ENCODE measurements around the gene RXRB. TPM values are rescaled to one million over a fixed set of nuclear protein-coding genes. Genes with fewer than 3 reads are reported as not detected.

RXRB gene
- total RNA-seq, 1 donor: 19.2 TPM

DNA sequence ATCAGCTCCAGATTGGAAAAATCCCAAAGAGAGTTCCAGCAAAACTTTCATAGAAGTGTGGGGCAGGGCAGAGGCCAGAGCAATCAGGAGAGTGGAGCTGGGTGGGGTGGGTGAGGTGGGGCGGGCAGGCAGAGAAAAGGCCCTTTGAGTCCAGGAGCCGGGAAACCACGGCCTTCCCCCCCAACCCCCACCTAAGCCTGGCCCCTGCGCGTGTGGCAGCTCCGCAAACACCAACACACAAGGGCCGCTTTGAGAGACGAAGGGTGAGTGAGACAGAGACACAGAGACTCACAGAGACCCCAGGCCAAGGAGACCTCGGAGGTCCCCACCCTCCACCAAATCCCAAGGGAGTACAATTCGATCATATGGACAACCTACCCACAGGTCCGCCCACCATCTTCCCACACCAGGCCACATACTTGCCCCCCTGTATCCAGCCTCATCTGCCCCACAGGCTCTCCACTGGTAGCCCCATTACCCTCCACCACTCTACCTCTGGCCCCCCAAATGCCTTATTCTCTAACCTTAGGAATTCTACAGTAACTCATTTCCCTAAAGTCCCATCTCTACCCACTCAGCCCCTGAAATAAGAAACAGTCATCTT, 9.9 kb downstream of the RXRB start:
- no peak overlapping the region for H3K4me2 ChIP-seq (ENCODE audit: insufficient read depth, low read length)
- no peaks in the 10 kb centered on the region for H3K9me3 ChIP-seq (ENCODE audit: low read depth, low read length)
- peaks cover 15% of the 10 kb centered on the region for H4K20me1 ChIP-seq (ENCODE audit: insufficient read depth, low read length)
- no peak overlapping the region for H3K27ac ChIP-seq (ENCODE audit: low read depth, low read length)
- peaks cover 17% of the 10 kb centered on the region for H3K36me3 ChIP-seq (ENCODE audit: insufficient read depth, low read length)
- no peaks in the 10 kb centered on the region for H3K4me1 ChIP-seq (ENCODE audit: insufficient read depth, low read length)
- H3K79me2 ChIP-seq (ENCODE audit: insufficient read depth, low read length): no peaks in the 10 kb centered on the region
- H3K27me3 ChIP-seq (ENCODE audit: insufficient read depth, low read length): peaks cover 36% of the 10 kb centered on the region
- H3K4me3 ChIP-seq (ENCODE audit: insufficient read depth, low read length): no peak overlapping the region
- no peak for DNase-seq (ENCODE audit: insufficient read length, low spot score, missing footprints)
- H2AFZ ChIP-seq (ENCODE audit: low read length): no peak overlapping the region
- TF ChIP-seq, protein P1, sequence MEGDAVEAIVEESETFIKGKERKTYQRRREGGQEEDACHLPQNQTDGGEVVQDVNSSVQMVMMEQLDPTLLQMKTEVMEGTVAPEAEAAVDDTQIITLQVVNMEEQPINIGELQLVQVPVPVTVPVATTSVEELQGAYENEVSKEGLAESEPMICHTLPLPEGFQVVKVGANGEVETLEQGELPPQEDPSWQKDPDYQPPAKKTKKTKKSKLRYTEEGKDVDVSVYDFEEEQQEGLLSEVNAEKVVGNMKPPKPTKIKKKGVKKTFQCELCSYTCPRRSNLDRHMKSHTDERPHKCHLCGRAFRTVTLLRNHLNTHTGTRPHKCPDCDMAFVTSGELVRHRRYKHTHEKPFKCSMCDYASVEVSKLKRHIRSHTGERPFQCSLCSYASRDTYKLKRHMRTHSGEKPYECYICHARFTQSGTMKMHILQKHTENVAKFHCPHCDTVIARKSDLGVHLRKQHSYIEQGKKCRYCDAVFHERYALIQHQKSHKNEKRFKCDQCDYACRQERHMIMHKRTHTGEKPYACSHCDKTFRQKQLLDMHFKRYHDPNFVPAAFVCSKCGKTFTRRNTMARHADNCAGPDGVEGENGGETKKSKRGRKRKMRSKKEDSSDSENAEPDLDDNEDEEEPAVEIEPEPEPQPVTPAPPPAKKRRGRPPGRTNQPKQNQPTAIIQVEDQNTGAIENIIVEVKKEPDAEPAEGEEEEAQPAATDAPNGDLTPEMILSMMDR (IDR thresholded peaks at IDR 0.05; ENCODE audit: extremely low read depth, low read depth, low read length): no peak

DNA sequence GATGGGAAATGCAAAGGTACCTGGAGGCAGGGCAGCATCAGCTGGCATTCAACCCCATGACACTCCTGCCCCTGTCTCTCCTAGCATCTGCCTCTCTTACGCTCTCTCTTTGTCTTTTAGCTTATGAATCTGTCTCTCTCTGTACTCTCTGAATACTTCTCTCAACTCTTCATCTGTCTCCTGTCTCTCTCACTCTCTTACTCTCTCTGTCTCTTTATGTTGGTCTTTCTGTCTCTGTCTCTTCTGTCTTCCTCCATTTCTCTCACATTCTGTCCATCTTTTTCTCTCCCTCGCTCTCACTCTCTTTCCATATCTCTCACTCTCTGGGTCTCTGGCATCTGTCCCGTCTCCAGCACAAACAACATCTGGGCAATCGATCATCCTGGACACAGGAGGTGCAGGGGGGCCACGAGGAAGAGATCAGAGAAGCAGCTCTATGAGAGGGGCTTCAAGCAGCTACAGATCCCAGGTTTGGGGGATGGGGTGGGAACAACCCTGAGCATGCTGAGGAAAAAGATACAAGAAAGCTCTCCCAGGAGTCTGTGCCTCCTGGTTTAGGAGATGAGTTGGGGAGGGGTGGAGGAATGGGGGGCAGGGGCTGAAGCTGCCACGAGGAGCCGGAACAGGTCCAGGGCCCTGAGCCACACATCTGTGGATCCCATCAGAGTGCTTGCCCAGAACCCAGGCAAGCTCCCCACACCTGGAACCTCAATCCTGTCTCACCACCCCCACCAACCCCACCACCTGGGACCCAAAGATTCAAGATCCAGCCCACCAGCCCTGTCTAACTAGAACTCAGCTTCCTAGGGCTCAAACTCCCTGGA, 10.6 kb downstream of the RXRB start:
- no peak overlapping the region for H3K4me3 ChIP-seq (ENCODE audit: insufficient read depth, low read length)
- no peak for DNase-seq (ENCODE audit: insufficient read length, low spot score, missing footprints)
- H3K79me2 ChIP-seq (ENCODE audit: insufficient read depth, low read length): no peaks in the 10 kb centered on the region
- no peaks in the 10 kb centered on the region for H3K9me3 ChIP-seq (ENCODE audit: low read depth, low read length)
- no peak overlapping the region for H2AFZ ChIP-seq (ENCODE audit: low read length)
- peaks cover 36% of the 10 kb centered on the region for H3K27me3 ChIP-seq (ENCODE audit: insufficient read depth, low read length)
- TF ChIP-seq, protein P1 (IDR thresholded peaks at IDR 0.05; ENCODE audit: extremely low read depth, low read depth, low read length): no peak
- H3K4me2 ChIP-seq (ENCODE audit: insufficient read depth, low read length): no peak overlapping the region
- H3K36me3 ChIP-seq (ENCODE audit: insufficient read depth, low read length): peaks cover 9% of the 10 kb centered on the region
- H3K27ac ChIP-seq (ENCODE audit: low read depth, low read length): no peak overlapping the region
- H4K20me1 ChIP-seq (ENCODE audit: insufficient read depth, low read length): peaks cover 7% of the 10 kb centered on the region
- no peaks in the 10 kb centered on the region for H3K4me1 ChIP-seq (ENCODE audit: insufficient read depth, low read length)

DNA sequence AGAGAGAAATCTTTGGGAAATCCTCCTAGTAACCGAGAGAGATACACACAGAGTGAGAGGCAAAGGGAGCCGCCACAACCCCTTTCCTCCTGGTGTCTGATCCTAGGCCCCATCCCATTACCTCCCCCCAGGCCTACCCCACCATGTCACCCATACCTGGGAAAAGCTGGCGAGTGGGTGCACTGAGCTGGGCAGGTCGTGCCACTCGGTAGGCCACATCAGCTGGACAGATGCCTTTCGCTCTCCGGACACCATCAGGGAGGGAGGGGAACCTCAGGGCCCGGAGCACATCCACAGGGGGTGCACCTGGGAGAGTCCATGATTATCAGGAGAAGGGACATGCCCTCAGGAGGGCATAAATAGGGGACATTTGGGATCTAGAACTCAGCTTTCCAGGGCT, 11.3 kb downstream of the RXRB start:
- Histone ChIP-seq H3K79me2 (ENCODE audit: insufficient read depth, low read length) (no peaks in the 10 kb centered on the region), H4K20me1 (ENCODE audit: insufficient read depth, low read length) (peaks cover 5% of the 10 kb centered on the region), H2AFZ (ENCODE audit: low read length) (no peak overlapping the region), H3K27me3 (ENCODE audit: insufficient read depth, low read length) (peaks cover 36% of the 10 kb centered on the region), H3K27ac (ENCODE audit: low read depth, low read length) (no peak overlapping the region), H3K36me3 (ENCODE audit: insufficient read depth, low read length) (peaks cover 2% of the 10 kb centered on the region), H3K4me2 (ENCODE audit: insufficient read depth, low read length) (no peak overlapping the region), H3K4me1 (ENCODE audit: insufficient read depth, low read length) (no peaks in the 10 kb centered on the region), H3K4me3 (ENCODE audit: insufficient read depth, low read length) (no peak overlapping the region), H3K9me3 (ENCODE audit: low read depth, low read length) (no peaks in the 10 kb centered on the region)
- TF ChIP-seq, protein P1 (IDR thresholded peaks at IDR 0.05; ENCODE audit: extremely low read depth, low read depth, low read length): no peak
- DNase-seq (ENCODE audit: insufficient read length, low spot score, missing footprints): no peak

DNA sequence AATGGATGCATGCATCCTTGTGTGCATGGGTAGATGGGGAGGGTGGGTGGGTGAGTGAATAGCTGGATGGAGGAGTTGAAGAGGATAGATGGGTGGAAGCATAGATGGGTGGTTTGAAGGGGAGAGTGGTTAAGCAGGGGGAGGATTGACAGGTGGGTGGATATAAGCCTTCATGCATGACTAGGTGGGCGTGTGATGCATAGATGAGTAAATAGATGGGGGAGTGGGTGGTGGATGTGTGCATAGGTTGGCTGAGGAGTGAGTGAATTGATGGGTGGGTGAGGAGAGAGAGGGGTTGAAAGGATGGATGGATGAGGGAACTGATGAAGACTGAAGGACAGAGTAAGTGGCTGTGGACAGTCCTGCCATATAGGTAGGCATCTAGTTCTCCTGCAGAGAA, 12.7 kb downstream of the RXRB start:
- Histone ChIP-seq H3K4me2 (ENCODE audit: insufficient read depth, low read length) (no peak overlapping the region), H3K27ac (ENCODE audit: low read depth, low read length) (no peak overlapping the region), H3K79me2 (ENCODE audit: insufficient read depth, low read length) (no peaks in the 10 kb centered on the region), H3K36me3 (ENCODE audit: insufficient read depth, low read length) (no peaks in the 10 kb centered on the region), H3K27me3 (ENCODE audit: insufficient read depth, low read length) (peaks cover 34% of the 10 kb centered on the region), H3K9me3 (ENCODE audit: low read depth, low read length) (no peaks in the 10 kb centered on the region), H3K4me3 (ENCODE audit: insufficient read depth, low read length) (no peak overlapping the region), H3K4me1 (ENCODE audit: insufficient read depth, low read length) (no peaks in the 10 kb centered on the region), H2AFZ (ENCODE audit: low read length) (no peak overlapping the region), H4K20me1 (ENCODE audit: insufficient read depth, low read length) (peaks cover 5% of the 10 kb centered on the region)
- no peak for DNase-seq (ENCODE audit: insufficient read length, low spot score, missing footprints)
- TF ChIP-seq, protein P1 (IDR thresholded peaks at IDR 0.05; ENCODE audit: extremely low read depth, low read depth, low read length): no peak

All from osteoblast (primary cell).